Measurements from ENCODE around the gene CRHR2.

The CRHR2 gene

GRCh38 chr7:30665449-30665848 lies 16.8 kb downstream of the CRHR2 start:
- no peak for TF ChIP-seq ZNF274 (IDR thresholded peaks at IDR 0.05; ENCODE audit: low read depth, low read length)
- TF ChIP-seq YY1 (IDR thresholded peaks at IDR 0.05; ENCODE audit: insufficient read depth, insufficient read length): no peak
- TF ChIP-seq SUZ12 (IDR thresholded peaks at IDR 0.05; ENCODE audit: extremely low read depth, insufficient read depth, insufficient read length): no peak
- Histone ChIP-seq H3K9me3 (ENCODE audit: insufficient read depth, low read length) (no peaks in the 10 kb centered on the region), H3K9ac (ENCODE audit: insufficient read length, low read depth) (no peak overlapping the region), H3K36me3 (ENCODE audit: insufficient read depth, insufficient read length, low read length) (no peaks in the 10 kb centered on the region), H3K27me3 (ENCODE audit: insufficient read depth, insufficient read length) (no peaks in the 10 kb centered on the region), H3K4me1 (ENCODE audit: insufficient read depth, insufficient read length) (no peaks in the 10 kb centered on the region), H3K4me3 (ENCODE audit: insufficient read length, low read depth) (no peak overlapping the region)
- no peak for DNase-seq (ENCODE audit: low read depth, low spot score)

GRCh38 chr7:30665043-30665442 lies 17.2 kb downstream of the CRHR2 start:
- Histone ChIP-seq H3K9ac (ENCODE audit: insufficient read length, low read depth) (no peak overlapping the region), H3K4me1 (ENCODE audit: insufficient read depth, insufficient read length) (no peaks in the 10 kb centered on the region), H3K4me3 (ENCODE audit: insufficient read length, low read depth) (no peak overlapping the region), H3K9me3 (ENCODE audit: insufficient read depth, low read length) (no peaks in the 10 kb centered on the region), H3K27me3 (ENCODE audit: insufficient read depth, insufficient read length) (no peaks in the 10 kb centered on the region), H3K36me3 (ENCODE audit: insufficient read depth, insufficient read length, low read length) (no peaks in the 10 kb centered on the region)
- DNase-seq (ENCODE audit: low read depth, low spot score): no peak
- TF ChIP-seq YY1 (IDR thresholded peaks at IDR 0.05; ENCODE audit: insufficient read depth, insufficient read length): no peak
- TF ChIP-seq SUZ12 (IDR thresholded peaks at IDR 0.05; ENCODE audit: extremely low read depth, insufficient read depth, insufficient read length): no peak
- TF ChIP-seq ZNF274 (IDR thresholded peaks at IDR 0.05; ENCODE audit: low read depth, low read length): no peak

- no peak for DNase-seq (ENCODE audit: low read depth, low spot score)
- TF ChIP-seq SUZ12 (IDR thresholded peaks at IDR 0.05; ENCODE audit: extremely low read depth, insufficient read depth, insufficient read length) (no peak), ZNF274 (IDR thresholded peaks at IDR 0.05; ENCODE audit: low read depth, low read length) (no peak), YY1 (IDR thresholded peaks at IDR 0.05; ENCODE audit: insufficient read depth, insufficient read length) (no peak)
These were observed 17.9 kb downstream of the CRHR2 start for GRCh38 chr7:30664184-30664885.

GRCh38 chr7:30663414-30663813 lies 18.8 kb downstream of the CRHR2 start:
- no peak for DNase-seq (ENCODE audit: low read depth, low spot score)
- Histone ChIP-seq H3K27me3 (ENCODE audit: insufficient read depth, insufficient read length) (no peaks in the 10 kb centered on the region), H3K9ac (ENCODE audit: insufficient read length, low read depth) (no peak overlapping the region), H3K36me3 (ENCODE audit: insufficient read depth, insufficient read length, low read length) (no peaks in the 10 kb centered on the region), H3K9me3 (ENCODE audit: insufficient read depth, low read length) (no peaks in the 10 kb centered on the region), H3K4me3 (ENCODE audit: insufficient read length, low read depth) (no peak overlapping the region), H3K4me1 (ENCODE audit: insufficient read depth, insufficient read length) (no peaks in the 10 kb centered on the region)
- TF ChIP-seq YY1 (IDR thresholded peaks at IDR 0.05; ENCODE audit: insufficient read depth, insufficient read length) (no peak), SUZ12 (IDR thresholded peaks at IDR 0.05; ENCODE audit: extremely low read depth, insufficient read depth, insufficient read length) (no peak), ZNF274 (IDR thresholded peaks at IDR 0.05; ENCODE audit: low read depth, low read length) (no peak)

More at GRCh38 chr7:30664184-30664885, 17.9 kb downstream of the CRHR2 start:
- no peaks in the 10 kb centered on the region for H3K36me3 ChIP-seq (ENCODE audit: insufficient read depth, insufficient read length, low read length)
- no peaks in the 10 kb centered on the region for H3K27me3 ChIP-seq (ENCODE audit: insufficient read depth, insufficient read length)
- H3K4me1 ChIP-seq (ENCODE audit: insufficient read depth, insufficient read length): no peaks in the 10 kb centered on the region
- no peak overlapping the region for H3K9ac ChIP-seq (ENCODE audit: insufficient read length, low read depth)
- no peaks in the 10 kb centered on the region for H3K9me3 ChIP-seq (ENCODE audit: insufficient read depth, low read length)
- no peak overlapping the region for H3K4me3 ChIP-seq (ENCODE audit: insufficient read length, low read depth)

GRCh38 chr7:30662431-30662939 lies 19.8 kb downstream of the CRHR2 start:
- Histone ChIP-seq H3K9ac (ENCODE audit: insufficient read length, low read depth) (no peak overlapping the region), H3K4me1 (ENCODE audit: insufficient read depth, insufficient read length) (no peaks in the 10 kb centered on the region), H3K36me3 (ENCODE audit: insufficient read depth, insufficient read length, low read length) (no peaks in the 10 kb centered on the region), H3K4me3 (ENCODE audit: insufficient read length, low read depth) (no peak overlapping the region), H3K9me3 (ENCODE audit: insufficient read depth, low read length) (no peaks in the 10 kb centered on the region), H3K27me3 (ENCODE audit: insufficient read depth, insufficient read length) (no peaks in the 10 kb centered on the region)
- TF ChIP-seq SUZ12 (IDR thresholded peaks at IDR 0.05; ENCODE audit: extremely low read depth, insufficient read depth, insufficient read length) (no peak), YY1 (IDR thresholded peaks at IDR 0.05; ENCODE audit: insufficient read depth, insufficient read length) (no peak), ZNF274 (IDR thresholded peaks at IDR 0.05; ENCODE audit: low read depth, low read length) (no peak)
- DNase-seq (ENCODE audit: low read depth, low spot score): no peak

GRCh38 chr7:30661926-30662325 lies 20.3 kb downstream of the CRHR2 start:
- no peak for DNase-seq (ENCODE audit: low read depth, low spot score)
- Histone ChIP-seq H3K4me3 (ENCODE audit: insufficient read length, low read depth) (no peak overlapping the region), H3K36me3 (ENCODE audit: insufficient read depth, insufficient read length, low read length) (no peaks in the 10 kb centered on the region), H3K27me3 (ENCODE audit: insufficient read depth, insufficient read length) (no peaks in the 10 kb centered on the region), H3K4me1 (ENCODE audit: insufficient read depth, insufficient read length) (no peaks in the 10 kb centered on the region), H3K9ac (ENCODE audit: insufficient read length, low read depth) (no peak overlapping the region), H3K9me3 (ENCODE audit: insufficient read depth, low read length) (no peaks in the 10 kb centered on the region)
- TF ChIP-seq SUZ12 (IDR thresholded peaks at IDR 0.05; ENCODE audit: extremely low read depth, insufficient read depth, insufficient read length) (no peak), ZNF274 (IDR thresholded peaks at IDR 0.05; ENCODE audit: low read depth, low read length) (no peak), YY1 (IDR thresholded peaks at IDR 0.05; ENCODE audit: insufficient read depth, insufficient read length) (no peak)

- Histone ChIP-seq H3K9ac (ENCODE audit: insufficient read length, low read depth) (no peak overlapping the region), H3K4me3 (ENCODE audit: insufficient read length, low read depth) (no peak overlapping the region), H3K9me3 (ENCODE audit: insufficient read depth, low read length) (no peaks in the 10 kb centered on the region), H3K27me3 (ENCODE audit: insufficient read depth, insufficient read length) (no peaks in the 10 kb centered on the region), H3K4me1 (ENCODE audit: insufficient read depth, insufficient read length) (no peaks in the 10 kb centered on the region), H3K36me3 (ENCODE audit: insufficient read depth, insufficient read length, low read length) (no peaks in the 10 kb centered on the region)
- DNase-seq (ENCODE audit: low read depth, low spot score): no peak
- TF ChIP-seq YY1 (IDR thresholded peaks at IDR 0.05; ENCODE audit: insufficient read depth, insufficient read length) (no peak), SUZ12 (IDR thresholded peaks at IDR 0.05; ENCODE audit: extremely low read depth, insufficient read depth, insufficient read length) (no peak), ZNF274 (IDR thresholded peaks at IDR 0.05; ENCODE audit: low read depth, low read length) (no peak)
These were observed 21.7 kb downstream of the CRHR2 start for GRCh38 chr7:30660331-30661255.
